IMR-90 (cell line): ENCODE data around the gene PXT1. TPM values are rescaled to one million over a fixed set of nuclear protein-coding genes. Genes with fewer than 3 reads are reported as not detected.

Experiments
- ATAC-seq: fragments of 200-7000 bp; cut with Tn5 transposase; 2 replicates; pipeline ENCODE4 v1.9.1; 2020; ENCODE audit warnings: low read depth, mild to moderate bottlenecking, moderate library complexity
- BruUV-seq: library from RNA; stranded (reverse); fragments of 400-500 nt; replicated peaks from 2 replicates; lab custom pipeline; 2021; lab: Mats Ljungman, UMichigan
- CTCF ChIA-PET: fragments of 300-600 bp; formaldehyde crosslinking; extraction: SDS; loops from one replicate; lab custom pipeline; 2021; ENCODE audit warnings: antibody characterized with exemption; lab: Yijun Ruan, JAX
- POLR2A ChIA-PET: fragments of 300-600 bp; sonication (Branson Sonifier 250); formaldehyde crosslinking; loops from one replicate; lab custom pipeline; 2022; ENCODE audit warnings: antibody characterized with exemption; ENCODE audit not compliant: unreplicated experiment; lab: Charles Lee
- DNase-seq: peaks from one replicate; pipeline ENCODE4 v3.0.0; 2013
- H2AFZ ChIP-seq: replicated peaks from 2 replicates; pipeline ENCODE3; 2013; ENCODE audit warnings: low read length, mild to moderate bottlenecking; ENCODE audit not compliant: poor library complexity
- H2AK5ac ChIP-seq: 2 replicates; pipeline ENCODE4 v1.6.1; 2013; ENCODE audit warnings: low read depth, low read length, inconsistent platforms
- H2AK9ac ChIP-seq: replicated peaks from 2 replicates; pipeline ENCODE3; 2013; ENCODE audit warnings: mild to moderate bottlenecking, low read depth, low read length, moderate library complexity; ENCODE audit not compliant: poor library complexity
- H2BK120ac ChIP-seq: 2 replicates; pipeline ENCODE4 v1.6.1; 2013; ENCODE audit warnings: low read depth, low read length, inconsistent platforms
- H2BK15ac ChIP-seq: 3 replicates; pipeline ENCODE4 v1.6.1; 2013; ENCODE audit warnings: low read depth, low read length, inconsistent platforms
- H2BK20ac ChIP-seq: 2 replicates; pipeline ENCODE4 v1.6.1; 2013; ENCODE audit warnings: low read depth, mild to moderate bottlenecking, inconsistent platforms, low read length, moderate library complexity
- H2BK5ac ChIP-seq: 2 replicates; pipeline ENCODE4 v1.6.1; 2013; ENCODE audit warnings: mild to moderate bottlenecking, low read depth, low read length, inconsistent platforms; ENCODE audit not compliant: poor library complexity, severe bottlenecking
- H3K14ac ChIP-seq: replicated peaks from 2 replicates; pipeline ENCODE4 v1.6.1; 2013; ENCODE audit warnings: low read depth, low read length, inconsistent platforms
- H3K18ac ChIP-seq: 2 replicates; pipeline ENCODE4 v1.6.1; 2013; ENCODE audit warnings: low read depth, low read length, control low read depth
- H3K23ac ChIP-seq: 2 replicates; pipeline ENCODE4 v1.6.1; 2013; ENCODE audit warnings: low read depth, low read length, inconsistent platforms
- H3K27ac ChIP-seq: 2 replicates; pipeline ENCODE4 v1.5.1; 2013; ENCODE audit warnings: mild to moderate bottlenecking, control low read depth, low read length; ENCODE audit not compliant: insufficient read depth
- H3K27me3 ChIP-seq: 2 replicates; pipeline ENCODE4 v1.6.1; 2013; ENCODE audit warnings: low read length; ENCODE audit not compliant: control insufficient read depth, insufficient read depth
- H3K36me3 ChIP-seq: 2 replicates; pipeline ENCODE4 v1.6.1; 2013; ENCODE audit warnings: low read length, mixed read lengths; ENCODE audit not compliant: control insufficient read depth, insufficient read depth
- H3K4ac ChIP-seq: 2 replicates; pipeline ENCODE4 v1.6.1; 2013; ENCODE audit warnings: low read depth, low read length, inconsistent platforms
- H3K4me1 ChIP-seq: 2 replicates; pipeline ENCODE4 v1.6.1; 2013; ENCODE audit warnings: low read length, mixed read lengths; ENCODE audit not compliant: control insufficient read depth, insufficient read depth
- H3K4me2 ChIP-seq: 2 replicates; pipeline ENCODE4 v1.6.1; 2013; ENCODE audit warnings: low read depth, mild to moderate bottlenecking, control low read depth, low read length, moderate library complexity
- H3K4me3 ChIP-seq: 2 replicates; pipeline ENCODE4 v1.5.1; 2013; ENCODE audit warnings: low read depth, mild to moderate bottlenecking, control low read depth, low read length, moderate library complexity; ENCODE audit not compliant: insufficient read depth
- H3K56ac ChIP-seq: 2 replicates; pipeline ENCODE4 v1.6.1; 2013; ENCODE audit warnings: low read length, inconsistent platforms; ENCODE audit not compliant: insufficient read depth; ENCODE audit errors: extremely low read depth
- H3K79me1 ChIP-seq, 2 experiments: 2 replicates each; pipeline ENCODE4 v1.6.1; 2013; ENCODE audit warnings: low read length in 2 of 2, inconsistent platforms in 1 of 2, low read depth in 1 of 2
- H3K9ac ChIP-seq: 2 replicates; pipeline ENCODE4 v1.6.1; 2013; ENCODE audit warnings: low read depth, low read length, control low read depth
- H3K9me1 ChIP-seq: 2 replicates; pipeline ENCODE4 v1.6.1; 2013; ENCODE audit warnings: low read length, inconsistent platforms; ENCODE audit not compliant: insufficient read depth
- H3K9me3 ChIP-seq: 2 replicates; pipeline ENCODE4 v1.6.1; 2013; ENCODE audit warnings: low read length; ENCODE audit not compliant: control insufficient read depth, insufficient read depth
- H4K20me1 ChIP-seq: 2 replicates; pipeline ENCODE4 v1.6.1; 2013; ENCODE audit warnings: low read length, inconsistent platforms; ENCODE audit not compliant: insufficient read depth
- H4K5ac ChIP-seq: 2 replicates; pipeline ENCODE4 v1.6.1; 2013; ENCODE audit warnings: mild to moderate bottlenecking, low read depth, low read length, control low read depth
- H4K8ac ChIP-seq, 2 experiments: 2 replicates each; pipeline ENCODE4 v1.6.1; 2013; ENCODE audit warnings: low read depth in 2 of 2, low read length in 2 of 2, control low read depth in 1 of 2, inconsistent platforms in 1 of 2
- H4K91ac ChIP-seq: 2 replicates; pipeline ENCODE4 v1.6.1; 2013; ENCODE audit warnings: low read depth, low read length, inconsistent platforms; ENCODE audit not compliant: insufficient read depth
- SMC3 ChIP-seq: fragments of 150-350 bp; IDR thresholded peaks from 2 replicates; pipeline ENCODE4 v1.6.1; 2016; ENCODE audit warnings: low read depth, mild to moderate bottlenecking, antibody characterized with exemption, low read length, moderate library complexity
- WGBS, 2 experiments: methylation state at CpG; one replicate each; pipeline versions ENCODE4 v1.1.5 to v1.1.7; 2013; ENCODE audit warnings: missing lambda C conversion rate in 2 of 2; ENCODE audit not compliant: insufficient read length in 1 of 2; ENCODE audit errors: extremely low coverage in 2 of 2; 5-methylcytosine and 5-hydroxymethylcytosine counted together
- dilution Hi-C: fragments of 300-500 bp; cut with HindIII; formaldehyde crosslinking; loops from one replicate; pipeline ENCODE4 v1.14.3; 2018; ENCODE audit warnings: low sequenced_read_pairs; ENCODE audit not compliant: unreplicated experiment
- in situ Hi-C: fragments of 300-500 bp; cut with MboI; formaldehyde crosslinking; loops from 3 replicates; pipeline ENCODE4 v1.14.3; 2019; ENCODE audit warnings: low sequenced_read_pairs, inconsistent platforms, mixed read lengths
- intact Hi-C: fragments of 100-400 bp; cut with micrococcal nuclease; formaldehyde crosslinking; loops from 2 replicates; pipeline ENCODE4 v1.10.0; 2022
- polyA plus RNA-seq, 3 experiments: library from polyadenylated mRNA; depleted of rRNA; stranded (reverse); fragments of >200 nt; gene quantifications; 2 replicates each; pipeline ENCODE4 v1.2.3, GENCODE V29; 2012; ENCODE audit warnings: low replicate concordance in 1 of 3
- total RNA-seq: library from RNA; depleted of rRNA; stranded (reverse); fragments of >200 nt; gene quantifications from 2 replicates; pipeline ENCODE4 v1.2.3, GENCODE V29; 2012

Gene PXT1
- total and polyA plus RNA-seq, 2 of the 4 experiments (the other 2 are of a cell fraction) = not detected

DNA sequence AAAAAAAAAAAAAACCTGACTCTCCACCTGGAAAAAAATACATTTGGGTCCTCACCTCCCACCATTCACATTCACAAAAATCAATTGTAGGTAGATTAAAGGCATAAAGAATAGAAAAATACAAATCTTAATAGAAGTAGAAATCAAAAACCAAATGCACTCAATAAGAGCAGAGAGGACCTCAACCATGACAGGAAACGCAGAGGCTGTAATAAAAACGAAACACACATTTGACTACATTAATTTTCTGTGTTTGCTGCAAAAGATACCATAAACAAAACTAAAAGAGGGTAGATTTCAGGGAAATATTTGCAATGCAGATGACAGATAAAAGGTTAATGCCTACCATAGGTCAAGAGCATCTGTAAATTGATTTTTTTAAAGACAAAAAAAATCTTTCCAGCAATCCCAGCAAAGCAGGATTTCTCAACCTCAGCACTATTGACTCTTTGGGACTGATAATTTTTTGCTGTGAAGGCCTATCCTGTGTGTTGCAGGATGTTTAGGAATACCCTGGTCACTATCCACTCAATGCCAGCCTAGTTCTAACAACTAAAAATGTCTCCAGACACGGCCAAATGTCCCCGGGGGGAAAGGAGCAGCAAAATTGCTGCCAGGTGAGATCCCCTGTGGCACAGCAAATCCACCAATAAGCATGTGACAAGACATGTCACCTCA, 64.3 kb downstream of the PXT1 start:
- no peak overlapping the region for H3K14ac ChIP-seq
- H2AK9ac ChIP-seq = no peak overlapping the region
- DNase-seq (no peak), ATAC-seq (no peak)
- H3K27me3 ChIP-seq = peaks cover 26% of the 10 kb centered on the region
- H3K27ac ChIP-seq = no peak overlapping the region
- H3K9me3 ChIP-seq = no peaks in the 10 kb centered on the region
- no peak overlapping the region for H2BK15ac ChIP-seq
- no peak overlapping the region for H4K91ac ChIP-seq
- H3K9ac ChIP-seq = no peak overlapping the region
- H2BK120ac ChIP-seq = no peak overlapping the region
- ChIA-PET POLR2A (no interaction called here), CTCF (no interaction called here)
- no peak overlapping the region for H3K4me3 ChIP-seq
- intact Hi-C loops (no loop called here), dilution Hi-C loops (no loop called here), in situ Hi-C loops (no loop called here)
- no peak overlapping the region for H3K56ac ChIP-seq
- no peak overlapping the region for H2BK20ac ChIP-seq
- no TSS peak for BruUV-seq
- WGBS, 2 experiments = no CpG with 5 or more reads among the region's 4 CpGs
- no peak for TF ChIP-seq SMC3
- H4K5ac ChIP-seq = no peak overlapping the region
- H3K18ac ChIP-seq = no peak overlapping the region
- no peaks in the 10 kb centered on the region for H3K4me1 ChIP-seq
- H2AK5ac ChIP-seq = no peak overlapping the region
- no peaks in the 10 kb centered on the region for H3K36me3 ChIP-seq
- H4K20me1 ChIP-seq = no peaks in the 10 kb centered on the region
- H3K4me2 ChIP-seq = no peak overlapping the region
- no peak overlapping the region for H2AFZ ChIP-seq
- H2BK5ac ChIP-seq = no peak overlapping the region
- H3K23ac ChIP-seq = no peak overlapping the region
- H4K8ac ChIP-seq = no peak overlapping the region
- H3K4ac ChIP-seq = no peak overlapping the region
- no peaks in the 10 kb centered on the region; the same call in 1 of the 2 replicates for H3K9me1 ChIP-seq
- H3K79me1 ChIP-seq = no peaks in the 10 kb centered on the region
